Chondrocyte (in vitro differentiated cells): ENCODE measurements around the gene SORBS1. TPM values are rescaled to one million over a fixed set of nuclear protein-coding genes. Genes with fewer than 3 reads are reported as not detected.

Source experiments
- DNase-seq: peaks from one replicate; pipeline ENCODE4 v3.0.0; 2021; ENCODE audit warnings: mixed read lengths, low spot score
- H3K27ac Mint-ChIP-seq: one replicate; pipeline ENCODE4 v1.8.0; 2021; ENCODE audit warnings: mild to moderate bottlenecking, moderate library complexity, mixed read lengths; ENCODE audit not compliant: unreplicated experiment
- H3K27me3 Mint-ChIP-seq: 2 replicates; pipeline ENCODE4 v1.8.0; 2021; ENCODE audit warnings: low read depth, mixed read lengths
- H3K36me3 Mint-ChIP-seq: 2 replicates; pipeline ENCODE4 v1.8.0; 2021; ENCODE audit warnings: low read depth, mixed read lengths
- H3K4me1 Mint-ChIP-seq: 2 replicates; pipeline ENCODE4 v1.8.0; 2021; ENCODE audit warnings: low read depth, mild to moderate bottlenecking, mixed read lengths
- H3K4me3 Mint-ChIP-seq: one replicate; pipeline ENCODE4 v1.8.0; 2021; ENCODE audit warnings: mild to moderate bottlenecking, moderate library complexity, mixed read lengths; ENCODE audit not compliant: unreplicated experiment
- H3K9me3 Mint-ChIP-seq: 2 replicates; pipeline ENCODE4 v1.8.0; 2021; ENCODE audit warnings: low read depth, mixed read lengths
- CTCF ChIP-seq: fragments of 200-600 bp; sonication (generic); IDR thresholded peaks from 2 replicates; pipeline ENCODE4 v1.5.0; 2021; ENCODE audit warnings: antibody characterized with exemption, mild to moderate bottlenecking, moderate library complexity
- total RNA-seq: library from RNA; stranded (reverse); gene quantifications from 3 replicates; pipeline ENCODE4 v1.2.1, GENCODE V29; 2021

SORBS1 gene
- total RNA-seq, 1 donor from 2014 or later = 5.0 TPM

- peaks cover 23% of the 10 kb centered on the region for H3K36me3 Mint-ChIP-seq
- peak overlapping the region; percentile 74 for H3K27ac Mint-ChIP-seq
- H3K9me3 Mint-ChIP-seq = no peaks in the 10 kb centered on the region
- TF ChIP-seq CTCF = no peak
- no peaks in the 10 kb centered on the region for H3K27me3 Mint-ChIP-seq
- no peak overlapping the region for H3K4me3 Mint-ChIP-seq
- no peak for DNase-seq
- H3K4me1 Mint-ChIP-seq = peaks cover 53% of the 10 kb centered on the region
Observed at GRCh38 chr10:95266674-95267095, 294.5 kb downstream of the SORBS1 start.

- no peaks in the 10 kb centered on the region for H3K9me3 Mint-ChIP-seq
- H3K4me1 Mint-ChIP-seq = peaks cover 64% of the 10 kb centered on the region
Observed at GRCh38 chr10:95265572-95265971, 295.6 kb downstream of the SORBS1 start.

GRCh38 chr10:95264227-95265051 is 296.7 kb downstream of the SORBS1 start:
- TF ChIP-seq CTCF = no peak
- DNase-seq = no peak
- Mint-ChIP-seq H3K4me3 (no peak overlapping the region), H3K9me3 (no peaks in the 10 kb centered on the region), H3K27ac (no peak overlapping the region), H3K36me3 (peaks cover 19% of the 10 kb centered on the region), H3K4me1 (peaks cover 75% of the 10 kb centered on the region), H3K27me3 (no peaks in the 10 kb centered on the region)

More at GRCh38 chr10:95265572-95265971, 295.6 kb downstream of the SORBS1 start:
- Mint-ChIP-seq H3K36me3 (peaks cover 23% of the 10 kb centered on the region), H3K4me3 (no peak overlapping the region), H3K27ac (no peak overlapping the region), H3K27me3 (no peaks in the 10 kb centered on the region)
- no peak for DNase-seq
- TF ChIP-seq CTCF = no peak

- TF ChIP-seq CTCF = no peak
- Mint-ChIP-seq H3K9me3 (no peaks in the 10 kb centered on the region), H3K27me3 (no peaks in the 10 kb centered on the region), H3K4me1 (peaks cover 73% of the 10 kb centered on the region), H3K4me3 (no peak overlapping the region), H3K27ac (peak overlapping the region; percentile 34), H3K36me3 (peaks cover 19% of the 10 kb centered on the region)
- no peak for DNase-seq
Observed at GRCh38 chr10:95263864-95264226, 297.3 kb downstream of the SORBS1 start.

GRCh38 chr10:95262763-95263518 is 298.2 kb downstream of the SORBS1 start:
- no peaks in the 10 kb centered on the region for H3K9me3 Mint-ChIP-seq
- no peak for TF ChIP-seq CTCF
- no peak for DNase-seq
- no peaks in the 10 kb centered on the region for H3K27me3 Mint-ChIP-seq
- peaks cover 64% of the 10 kb centered on the region for H3K4me1 Mint-ChIP-seq
- H3K27ac Mint-ChIP-seq = peak overlapping the region; percentile 82
- peaks cover 20% of the 10 kb centered on the region for H3K36me3 Mint-ChIP-seq
- H3K4me3 Mint-ChIP-seq = no peak overlapping the region
